ENCODE measurements around the gene IFI44. TPM values are rescaled to one million over a fixed set of nuclear protein-coding genes. Genes with fewer than 3 reads are reported as not detected.

The IFI44 gene
- 5.9 TPM for total RNA-seq

- Histone ChIP-seq H3K27me3 (no peaks in the 10 kb centered on the region), H3K4me3 (peak within 1 kb of the TSS; percentile 38 to 54), H3K27ac (peak within 1 kb of the TSS in 1 of 2 donors; percentile 14), H3K9me3 (no peaks in the 10 kb centered on the region), H3K4me1 (no peaks in the 10 kb centered on the region), H3K36me3 (no peaks in the 10 kb centered on the region)
- peak; percentile 33 to 83 for DNase-seq (ENCODE audit: low spot score in 2 of 2)
- intact Hi-C loops (cut with DNase I), result no loop called here
- no peak for TF ChIP-seq CTCF (IDR thresholded peaks at IDR 0.05)
Observed at GRCh38 chr1:78649628-78650027, at the start of gene IFI44. TSS of gene IFI44 (plus strand) at chr1:78649831. CDS start at chr1:78650196, 365 bp downstream.

- Histone ChIP-seq H3K4me3 (no peak overlapping the region), H3K9me3 (no peaks in the 10 kb centered on the region), H3K36me3 (no peaks in the 10 kb centered on the region), H3K27ac (no peak overlapping the region), H3K27me3 (no peaks in the 10 kb centered on the region), H3K4me1 (no peaks in the 10 kb centered on the region)
- no peak for DNase-seq (ENCODE audit: low spot score in 2 of 2)
- TF ChIP-seq CTCF (IDR thresholded peaks at IDR 0.05), result no peak
- intact Hi-C loops (cut with DNase I), result no loop called here
Observed at GRCh38 chr1:78601068-78601467, 48.6 kb upstream of the IFI44 start.

GRCh38 chr1:78603206-78603605 lies 46.4 kb upstream of the IFI44 start:
- Histone ChIP-seq H3K27me3 (no peaks in the 10 kb centered on the region), H3K27ac (no peak overlapping the region), H3K36me3 (no peaks in the 10 kb centered on the region), H3K9me3 (no peaks in the 10 kb centered on the region), H3K4me1 (no peaks in the 10 kb centered on the region), H3K4me3 (no peak overlapping the region)
- intact Hi-C loops (cut with DNase I), result no loop called here
- no peak for DNase-seq (ENCODE audit: low spot score in 2 of 2)
- TF ChIP-seq CTCF (IDR thresholded peaks at IDR 0.05), result no peak

DNA sequence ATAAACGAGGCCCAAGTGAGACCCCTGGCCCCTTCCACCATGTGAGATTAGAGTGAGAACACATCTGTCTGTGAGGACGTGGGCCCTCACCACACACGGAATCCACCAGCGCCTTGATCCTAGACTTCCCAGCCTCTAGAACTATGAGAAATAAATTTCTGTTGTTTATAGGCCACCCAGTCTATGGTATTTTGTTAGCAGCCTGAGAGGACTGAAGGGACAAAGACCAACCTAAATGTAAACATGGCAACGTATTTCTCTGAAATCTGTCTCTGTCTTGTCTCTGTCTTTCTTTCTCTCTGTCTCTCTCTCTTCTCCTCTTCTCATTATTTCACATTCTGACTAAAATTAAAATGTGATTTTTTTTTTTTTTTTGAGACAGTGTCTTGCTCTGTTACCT lies 45.0 kb upstream of the IFI44 start:
- Histone ChIP-seq H3K36me3 (no peaks in the 10 kb centered on the region), H3K4me1 (no peaks in the 10 kb centered on the region), H3K4me3 (no peak overlapping the region), H3K27me3 (no peaks in the 10 kb centered on the region), H3K9me3 (no peaks in the 10 kb centered on the region), H3K27ac (no peak overlapping the region)
- intact Hi-C loops (cut with DNase I), result no loop called here
- no peak for DNase-seq (ENCODE audit: low spot score in 2 of 2)
- no peak for TF ChIP-seq CTCF (IDR thresholded peaks at IDR 0.05)

DNA sequence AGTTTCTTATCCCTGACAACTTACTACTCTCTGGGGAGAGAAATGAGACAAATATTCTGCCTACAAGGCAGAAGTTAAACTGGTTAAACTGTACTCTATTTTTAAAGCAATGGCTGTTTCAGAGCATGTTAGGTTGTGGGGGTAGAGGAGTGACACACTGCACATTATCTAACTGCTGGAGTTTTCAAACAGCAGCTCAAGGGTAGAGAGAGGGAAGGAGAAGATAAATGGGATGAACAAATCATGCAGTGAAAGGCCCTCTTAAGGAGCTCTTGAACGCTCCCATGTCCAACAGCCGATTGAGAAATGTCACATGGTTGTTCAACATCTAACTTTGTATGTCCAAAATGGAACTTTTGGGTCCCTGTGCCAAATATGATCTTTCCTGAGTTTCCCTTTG lies 43.4 kb upstream of the IFI44 start:
- no peak for TF ChIP-seq CTCF (IDR thresholded peaks at IDR 0.05)
- H3K36me3 ChIP-seq, result no peaks in the 10 kb centered on the region
- no peaks in the 10 kb centered on the region for H3K9me3 ChIP-seq
- no peaks in the 10 kb centered on the region for H3K4me1 ChIP-seq
- no peak overlapping the region for H3K4me3 ChIP-seq
- H3K27me3 ChIP-seq, result no peaks in the 10 kb centered on the region
- DNase-seq (ENCODE audit: low spot score in 2 of 2), result no peak
- intact Hi-C loops (cut with DNase I), result loop anchor here (2.0 kb wide), 1 partner anchor 461 kb away; no protein-coding TSS in a partner anchor
- no peak overlapping the region for H3K27ac ChIP-seq

DNA sequence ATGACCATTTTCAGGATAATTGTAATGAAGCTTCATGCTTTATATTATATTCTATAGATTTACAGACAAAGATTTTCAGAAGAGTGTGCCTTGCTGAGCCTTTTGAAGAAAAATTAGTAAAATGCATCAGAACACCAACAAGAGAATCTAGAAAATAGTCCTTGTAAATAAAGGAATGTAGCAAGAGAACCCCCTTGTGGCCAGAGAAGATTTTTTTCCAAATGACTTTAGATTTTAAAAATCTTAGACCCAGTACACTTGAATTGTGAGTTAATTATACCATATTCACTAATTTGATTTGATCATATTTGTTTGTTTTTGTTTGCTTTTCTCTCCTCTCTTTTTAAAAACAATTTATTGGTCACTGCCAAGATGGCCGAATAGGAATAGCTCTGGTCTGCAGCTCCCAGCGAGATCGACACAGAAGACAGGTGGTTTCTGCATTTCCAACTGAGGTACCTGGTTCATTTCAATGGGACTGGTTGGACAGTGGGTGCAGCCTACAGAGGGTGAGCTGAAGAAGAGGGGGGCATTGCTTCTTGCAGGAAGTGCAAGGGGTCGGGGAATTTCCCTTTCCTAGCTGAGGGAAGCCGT lies 42.2 kb upstream of the IFI44 start:
- no peaks in the 10 kb centered on the region for H3K4me1 ChIP-seq
- peak; percentile 9 to 44 (median 33) for TF ChIP-seq CTCF (IDR thresholded peaks at IDR 0.05)
- H3K4me3 ChIP-seq, result no peak overlapping the region
- H3K9me3 ChIP-seq, result no peaks in the 10 kb centered on the region
- H3K27ac ChIP-seq, result no peak overlapping the region
- H3K27me3 ChIP-seq, result no peaks in the 10 kb centered on the region
- intact Hi-C loops (cut with DNase I), result loop anchor here (2.0 kb wide), 1 partner anchor 463 kb away; no protein-coding TSS in a partner anchor
- no peak for DNase-seq (ENCODE audit: low spot score in 2 of 2)
- H3K36me3 ChIP-seq, result no peaks in the 10 kb centered on the region
